ENCODE results near the gene BAG3.
A peak's percentile ranks its signal among the peaks of the same experiment; 100 is the strongest.

BAG3 gene

GRCh38 chr10:119667562-119668328, 16.6 kb downstream of the BAG3 start:
- peak; percentile 71 for DNase-seq (ENCODE audit: low spot score)

GRCh38 chr10:119668461-119668860, 17.3 kb downstream of the BAG3 start:
- no peak for DNase-seq (ENCODE audit: low spot score)

GRCh38 chr10:119669331-119669730, 18.2 kb downstream of the BAG3 start:
- no peak for DNase-seq (ENCODE audit: low spot score)

GRCh38 chr10:119669975-119670640, 18.9 kb downstream of the BAG3 start:
- no peak for DNase-seq (ENCODE audit: low spot score)

- no peak for DNase-seq (ENCODE audit: low spot score)
These were observed 19.5 kb downstream of the BAG3 start for GRCh38 chr10:119670717-119671116.

- DNase-seq (ENCODE audit: low spot score), result no peak
These were observed 20.2 kb downstream of the BAG3 start for GRCh38 chr10:119671381-119671780.

- DNase-seq (ENCODE audit: low spot score), result no peak
These were observed 21.1 kb downstream of the BAG3 start for GRCh38 chr10:119672291-119672690.

GRCh38 chr10:119673271-119673670, 22.1 kb downstream of the BAG3 start:
- DNase-seq (ENCODE audit: low spot score), result no peak

GRCh38 chr10:119675483-119676170, 24.4 kb downstream of the BAG3 start:
- no peak for DNase-seq (ENCODE audit: low spot score)

- DNase-seq (ENCODE audit: low spot score), result no peak
These were observed 25.9 kb downstream of the BAG3 start for GRCh38 chr10:119677126-119677525.

GRCh38 chr10:119677904-119678755, 26.9 kb downstream of the BAG3 start:
- no peak for DNase-seq (ENCODE audit: low spot score)

- no peak for DNase-seq (ENCODE audit: low spot score)
These were observed 28.3 kb downstream of the BAG3 start for GRCh38 chr10:119679480-119679829.

- no peak for DNase-seq (ENCODE audit: low spot score)
These were observed 28.9 kb downstream of the BAG3 start for GRCh38 chr10:119680050-119680449.

- no peak for DNase-seq (ENCODE audit: low spot score)
These were observed 29.5 kb downstream of the BAG3 start for GRCh38 chr10:119680650-119681081.

- DNase-seq (ENCODE audit: low spot score), result peak; percentile 85
These were observed 35.4 kb downstream of the BAG3 start for GRCh38 chr10:119686465-119687191.

GRCh38 chr10:119687192-119688032, 36.2 kb downstream of the BAG3 start:
- peak; percentile 79 for DNase-seq (ENCODE audit: low spot score)

GRCh38 chr10:119688033-119688508, 36.9 kb downstream of the BAG3 start:
- no peak for DNase-seq (ENCODE audit: low spot score)

- no peak for DNase-seq (ENCODE audit: low spot score)
These were observed 37.9 kb downstream of the BAG3 start for GRCh38 chr10:119689016-119689580.

GRCh38 chr10:119691726-119692125, 40.5 kb downstream of the BAG3 start:
- no peak for DNase-seq (ENCODE audit: low spot score)
